Lower leg skin (tissue), 3 donors: Measurements from ENCODE around the gene LSR.

ENCODE experiments used
- CTCF ChIP-seq, 3 donors: fragments of 450-650 bp; IDR thresholded peaks; one replicate each; pipeline ENCODE4 v1.5.1; 2016; ENCODE audit warnings: antibody characterized with exemption in 3 of 3, mild to moderate bottlenecking in 3 of 3, moderate library complexity in 2 of 3
- POLR2A ChIP-seq, 2 donors: fragments of 450-650 bp; IDR thresholded peaks; one replicate each; pipeline ENCODE4 v1.6.1; 2016 to 2017; ENCODE audit warnings: antibody characterized with exemption in 2 of 2, mild to moderate bottlenecking in 1 of 2, moderate library complexity in 1 of 2

DNA sequence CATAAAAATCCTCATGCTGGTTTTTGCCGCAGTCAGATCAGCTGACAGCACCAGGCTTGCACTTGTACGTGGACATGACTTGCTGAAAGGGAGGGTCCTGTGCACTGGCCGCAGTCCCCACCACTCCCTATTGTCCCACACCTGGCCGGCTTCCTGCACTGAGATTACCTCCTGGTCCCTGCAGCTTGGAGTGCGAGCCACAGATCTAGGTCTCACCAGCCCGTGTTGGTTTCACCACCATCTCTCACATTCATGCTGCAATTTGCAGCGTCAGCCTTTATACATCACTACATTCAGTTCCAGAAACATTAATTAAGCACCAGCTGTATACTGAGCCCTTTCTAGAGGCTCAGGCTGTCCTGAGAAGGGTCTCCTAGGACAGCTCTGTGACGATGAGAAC lies 65.2 kb downstream of the LSR start:
- TF ChIP-seq CTCF (IDR thresholded peaks at IDR 0.05) (no peak), POLR2A (IDR thresholded peaks at IDR 0.05) (no peak)
